CD4-positive, alpha-beta T cell treated with Interleukin-21 for 1 hour (primary cell): ENCODE results near the gene WDFY3.

Source experiments
- DNase-seq: peaks from one replicate; pipeline ENCODE4 v3.0.0-alpha.2; 2020

Gene WDFY3

GRCh38 chr4:84660606-84661005, 305.9 kb downstream of the WDFY3 start:
- no peak for DNase-seq

GRCh38 chr4:84652478-84652877, 314.0 kb downstream of the WDFY3 start:
- DNase-seq, result no peak

GRCh38 chr4:84651499-84651898, 315.0 kb downstream of the WDFY3 start:
- no peak for DNase-seq

- DNase-seq, result no peak
Measured at GRCh38 chr4:84648863-84649647, 317.4 kb downstream of the WDFY3 start.

GRCh38 chr4:84648178-84648577, 318.3 kb downstream of the WDFY3 start:
- DNase-seq, result no peak

GRCh38 chr4:84647312-84647884, 319.1 kb downstream of the WDFY3 start:
- DNase-seq, result no peak

GRCh38 chr4:84644087-84644486, 322.4 kb downstream of the WDFY3 start:
- DNase-seq, result no peak

GRCh38 chr4:84639145-84639544, 327.3 kb downstream of the WDFY3 start:
- no peak for DNase-seq

- no peak for DNase-seq
Measured at GRCh38 chr4:84638092-84638491, 328.4 kb downstream of the WDFY3 start.

GRCh38 chr4:84634961-84635360, 331.5 kb downstream of the WDFY3 start:
- no peak for DNase-seq

GRCh38 chr4:84632092-84632491, 334.4 kb downstream of the WDFY3 start:
- no peak for DNase-seq

- DNase-seq, result no peak
Measured at GRCh38 chr4:84631573-84631972, 334.9 kb downstream of the WDFY3 start.

- no peak for DNase-seq
Measured at GRCh38 chr4:84626673-84627072, 339.8 kb downstream of the WDFY3 start.

- DNase-seq, result no peak
Measured at GRCh38 chr4:84623661-84624060, 342.8 kb downstream of the WDFY3 start.

GRCh38 chr4:84622959-84623358, 343.5 kb downstream of the WDFY3 start:
- no peak for DNase-seq
